GM19025 (cell line): ENCODE measurements around the gene TRIM28.
"Not testable (repeated sequence)": the region's sequence is repeated elsewhere in the genome, so short reads cannot be mapped to it uniquely, and the experiment has no call there.

Source experiments
- ATAC-seq: cut with Tn5 transposase; IDR thresholded peaks from one replicate; pipeline ENCODE4 v1.9.1; 2021; ENCODE audit warnings: mild to moderate bottlenecking, low read depth, moderate library complexity; ENCODE audit not compliant: unreplicated experiment

TRIM28 gene

GRCh38 chr19:58572818-58573657 is 29.2 kb downstream of the TRIM28 start, which contains the start of gene MZF1:
Gene MZF1 (minus strand): TSS chr19:58573335. CDS start chr19:58571389, 1,946 bp downstream.
- ATAC-seq: peak; percentile 54

DNA sequence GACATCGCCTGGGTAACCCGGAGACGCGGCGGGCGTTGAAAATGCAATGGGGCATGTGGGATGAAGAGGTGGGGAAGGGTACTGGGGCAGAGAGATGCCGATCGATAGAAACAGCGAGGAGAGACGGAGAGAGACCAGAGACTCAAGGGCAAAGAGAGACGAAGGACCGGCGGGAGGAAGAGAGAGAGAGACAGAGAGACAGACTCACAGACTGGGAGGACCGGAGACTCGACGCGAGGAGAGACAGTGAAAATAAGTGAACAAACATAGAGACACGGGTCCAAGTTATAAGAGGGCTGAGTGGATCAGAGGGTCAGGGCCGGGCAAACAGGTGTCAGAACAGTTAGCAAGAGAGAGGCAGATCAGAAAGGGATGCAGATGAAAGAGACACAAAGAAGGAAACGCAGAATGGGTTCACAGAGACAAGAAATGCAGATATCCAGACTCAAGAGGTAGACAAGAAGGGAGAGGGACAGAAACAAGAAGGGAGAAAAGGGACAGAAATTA is 29.8 kb downstream of the TRIM28 start:
- no peak for ATAC-seq

DNA sequence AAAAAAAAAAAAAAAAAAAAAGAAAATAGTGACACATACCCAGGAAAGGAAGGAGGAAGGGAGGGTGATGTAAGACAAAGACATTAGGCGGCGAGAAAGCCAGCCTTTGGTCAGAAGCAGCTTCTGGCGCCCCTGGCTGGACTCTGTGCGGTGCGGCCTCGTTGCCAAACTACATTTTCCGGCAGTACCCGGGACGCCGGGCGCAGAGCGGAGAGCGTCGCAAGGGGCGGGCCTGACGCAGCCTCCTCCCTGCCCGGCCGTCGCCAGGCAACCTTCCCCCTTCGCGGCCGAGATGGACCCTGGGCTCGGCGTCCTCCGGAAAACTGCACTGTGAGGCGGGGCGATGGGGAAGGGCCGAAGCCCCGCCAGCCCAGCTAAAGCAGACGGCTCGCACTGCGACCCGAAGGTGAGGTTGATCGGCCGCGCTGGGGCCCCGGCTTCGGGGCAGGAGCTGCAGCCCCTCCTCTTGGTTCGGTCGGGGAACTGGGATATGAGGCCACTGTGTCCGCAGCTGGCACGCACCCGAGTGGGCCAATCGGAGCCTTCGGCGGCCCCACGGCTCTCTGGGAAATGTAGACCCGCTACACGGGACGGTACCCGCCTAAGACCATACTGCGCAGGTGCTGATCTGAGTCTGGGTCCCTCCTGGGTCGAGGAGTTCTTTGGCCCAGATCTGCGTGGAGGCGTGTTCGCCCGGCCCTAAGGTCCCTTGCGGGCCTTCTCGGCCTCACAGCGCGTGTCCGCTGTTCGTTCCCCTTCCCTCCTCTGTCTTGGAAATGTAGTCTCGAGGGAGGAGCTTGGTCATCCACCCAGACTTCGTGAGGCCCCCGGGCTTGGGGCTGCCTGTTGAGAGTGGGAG is 31.5 kb downstream of the TRIM28 start:
- ATAC-seq: peak; percentile 41

DNA sequence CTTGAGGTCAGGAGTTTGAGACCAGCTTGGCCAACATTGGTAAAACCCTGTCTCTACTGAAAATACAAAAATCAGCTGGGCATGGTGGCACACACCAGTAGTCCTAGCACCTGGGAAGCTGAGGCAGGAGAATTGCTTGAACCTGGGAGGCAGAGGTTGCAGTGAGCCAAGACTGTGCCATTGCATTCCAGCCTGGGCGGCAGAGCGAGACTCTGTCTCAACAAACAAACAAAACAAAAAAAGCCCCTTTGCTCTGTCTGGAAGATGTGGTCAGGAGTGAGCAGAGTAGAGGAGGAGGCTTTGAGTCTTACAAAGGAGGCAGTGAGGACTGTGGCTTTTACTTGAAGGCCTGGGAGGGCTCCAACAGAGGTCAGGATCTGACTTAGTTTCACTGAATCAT is 33.7 kb downstream of the TRIM28 start:
- not testable (repeated sequence) for ATAC-seq

DNA sequence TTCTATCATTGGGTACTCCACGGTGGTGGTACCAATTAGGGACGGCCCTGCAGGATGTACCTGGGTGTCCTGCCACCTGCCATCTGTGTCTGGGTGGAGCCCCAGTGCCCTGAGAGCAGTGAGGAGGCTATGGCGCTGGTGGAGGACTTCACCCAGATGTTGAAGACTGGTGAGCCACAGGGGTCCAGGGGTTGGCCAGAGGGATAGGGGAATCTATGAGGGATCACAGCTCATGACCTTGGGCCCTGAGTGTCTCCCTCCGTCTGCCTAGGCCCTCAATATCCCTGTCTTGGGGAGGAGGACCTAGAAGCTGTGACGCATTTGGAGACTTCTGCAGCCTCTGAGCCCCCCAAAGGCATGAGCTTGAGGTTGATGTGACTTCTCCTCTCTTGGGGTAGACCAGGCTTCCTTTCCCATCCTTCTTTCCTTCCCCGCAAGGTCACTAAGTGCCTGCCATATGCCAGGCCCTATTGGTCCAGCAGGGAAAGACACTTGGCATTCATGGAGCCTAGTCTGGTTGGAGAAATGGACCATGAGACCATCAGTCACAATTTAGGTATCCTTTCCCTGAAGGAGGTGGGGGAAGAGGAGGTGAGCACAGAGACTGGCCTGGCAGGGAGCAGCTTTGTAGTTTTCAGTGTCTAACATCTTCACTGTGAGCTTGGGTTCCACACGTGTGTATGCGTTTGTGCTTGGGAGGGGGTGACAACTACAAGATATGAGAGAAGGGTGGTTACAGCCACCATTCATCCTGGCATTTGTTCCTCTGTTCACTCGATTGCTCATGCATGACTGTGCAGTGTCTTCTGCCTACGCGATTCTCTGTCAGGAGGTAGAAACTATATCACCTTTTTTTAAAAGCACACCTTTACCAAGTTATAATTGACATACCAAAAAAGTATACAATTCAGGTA is 34.4 kb downstream of the TRIM28 start:
- no peak for ATAC-seq

GRCh38 chr19:58579473-58580142 is 35.7 kb downstream of the TRIM28 start:
- no peak for ATAC-seq

DNA sequence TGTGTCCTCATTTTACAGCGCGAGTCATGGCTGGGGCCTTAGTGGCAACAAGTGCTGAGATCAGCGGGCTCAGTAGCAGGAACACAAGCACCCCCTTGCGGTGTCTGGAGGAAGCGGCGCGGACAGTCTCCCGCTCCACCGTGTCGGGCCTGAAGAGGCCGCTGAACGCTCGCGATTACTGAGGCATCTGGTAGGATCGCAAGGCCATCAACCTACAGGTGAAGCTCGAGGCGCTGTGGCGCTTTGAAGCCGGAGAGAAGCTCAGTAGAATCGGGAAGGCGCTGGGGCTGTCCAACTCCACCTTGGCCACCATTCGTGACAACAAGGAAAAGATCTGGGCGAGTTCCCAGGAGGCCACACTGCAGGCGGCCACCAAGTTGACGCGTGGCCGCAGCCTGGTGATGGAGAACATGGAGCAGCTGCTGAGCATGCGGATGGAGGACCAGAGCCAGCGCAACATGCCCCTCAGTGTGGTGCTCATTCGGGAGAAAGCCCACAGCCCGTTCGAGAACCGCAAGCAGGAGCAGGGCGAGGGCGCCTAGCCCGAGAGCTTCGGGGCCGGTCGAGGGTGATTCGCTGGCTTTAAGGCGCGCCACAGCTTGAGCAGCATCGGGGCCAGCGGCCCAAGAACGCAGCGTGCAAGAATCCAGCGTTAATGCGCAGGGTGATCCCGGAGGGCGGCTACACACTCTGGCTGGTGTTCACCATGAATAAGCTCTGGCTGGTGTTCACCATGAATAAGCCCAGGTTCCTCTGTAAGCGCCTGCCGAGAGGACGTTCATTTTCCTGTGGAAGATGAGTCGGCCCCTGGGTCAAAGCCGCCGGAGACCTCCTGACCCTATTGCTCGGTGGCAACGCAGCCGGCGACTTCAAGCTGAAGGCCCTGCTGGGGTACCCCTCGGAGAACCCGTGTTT is 37.6 kb downstream of the TRIM28 start:
- ATAC-seq: no peak

GRCh38 chr19:58582985-58583384 is 39.1 kb downstream of the TRIM28 start:
- ATAC-seq: no peak

DNA sequence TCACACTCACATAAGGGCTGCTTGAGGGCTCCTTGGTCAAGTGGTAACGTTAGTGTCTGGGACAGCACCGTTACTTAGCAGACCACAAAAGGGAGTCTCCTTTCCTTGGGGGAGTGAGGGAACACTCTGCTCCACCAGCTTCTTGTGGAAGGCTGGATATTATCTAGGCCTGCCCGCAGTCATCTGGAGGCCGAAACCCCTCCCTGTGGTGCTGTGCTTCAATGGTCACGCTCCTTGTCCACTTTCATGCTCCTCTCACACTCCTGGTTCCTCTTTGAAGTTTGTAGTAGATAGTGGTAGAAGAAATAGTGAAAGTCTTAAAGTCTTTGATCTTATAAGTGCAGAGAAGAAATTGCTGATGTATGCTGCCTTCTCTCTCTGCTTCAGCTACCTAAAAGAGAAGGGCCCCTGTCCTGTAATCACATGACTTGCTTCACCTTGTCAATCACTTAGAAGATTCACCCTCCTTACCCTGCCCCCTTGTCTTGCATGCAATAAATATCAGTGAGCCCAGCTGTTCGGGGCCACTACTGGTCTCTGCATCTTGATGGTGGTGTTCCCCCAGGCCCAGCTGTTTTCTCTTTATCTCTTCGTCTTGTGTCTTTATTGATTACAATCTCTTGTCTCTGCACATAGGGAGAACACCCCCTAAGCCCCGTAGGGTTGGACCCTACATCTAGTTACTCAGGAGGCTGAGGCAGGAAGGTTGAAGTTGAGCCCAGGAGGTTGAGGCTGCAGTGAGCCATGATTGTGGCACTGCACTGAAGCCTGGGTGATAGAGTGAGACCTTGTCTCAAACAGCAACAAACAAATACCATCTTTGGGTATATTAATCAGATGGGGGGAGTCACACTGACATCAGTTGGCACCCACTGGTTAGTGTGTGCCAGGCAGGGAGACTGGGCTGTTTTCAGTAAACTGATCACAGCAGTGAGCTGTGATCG is 40.9 kb downstream of the TRIM28 start:
- no peak for ATAC-seq

DNA sequence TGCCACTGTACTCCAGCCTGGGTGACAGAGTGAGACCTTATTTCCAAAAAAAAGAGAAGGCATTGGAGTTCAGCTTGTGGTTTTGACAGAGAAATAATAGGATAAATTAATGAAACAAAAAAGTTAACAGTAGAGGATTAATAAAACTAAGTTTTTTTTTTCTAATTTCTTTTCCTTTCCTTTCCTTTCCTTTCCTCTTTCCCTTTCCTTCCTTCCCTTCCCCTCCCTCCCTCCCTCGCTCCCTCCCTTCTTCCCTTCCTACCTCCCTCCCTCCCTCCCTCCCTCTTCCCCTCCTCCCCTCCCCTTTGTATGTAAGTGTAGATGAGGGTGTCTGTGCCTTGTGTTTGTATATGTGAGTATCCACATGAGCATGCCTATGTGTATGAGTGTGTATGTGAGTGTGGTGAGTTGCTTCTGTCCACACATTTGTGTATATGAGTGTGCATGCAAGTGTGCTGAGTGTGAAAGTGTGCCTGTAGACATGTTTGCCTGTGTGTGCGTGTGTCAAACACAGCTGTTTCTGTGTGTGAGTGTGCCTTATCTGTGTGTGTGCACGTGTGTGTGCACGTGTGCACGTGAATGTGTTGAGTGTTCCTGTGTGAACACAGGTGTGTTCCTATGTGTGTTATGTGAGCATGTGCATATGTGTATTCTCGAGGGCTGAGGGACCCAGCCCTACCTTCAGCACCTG is 41.7 kb downstream of the TRIM28 start:
- ATAC-seq: no peak

DNA sequence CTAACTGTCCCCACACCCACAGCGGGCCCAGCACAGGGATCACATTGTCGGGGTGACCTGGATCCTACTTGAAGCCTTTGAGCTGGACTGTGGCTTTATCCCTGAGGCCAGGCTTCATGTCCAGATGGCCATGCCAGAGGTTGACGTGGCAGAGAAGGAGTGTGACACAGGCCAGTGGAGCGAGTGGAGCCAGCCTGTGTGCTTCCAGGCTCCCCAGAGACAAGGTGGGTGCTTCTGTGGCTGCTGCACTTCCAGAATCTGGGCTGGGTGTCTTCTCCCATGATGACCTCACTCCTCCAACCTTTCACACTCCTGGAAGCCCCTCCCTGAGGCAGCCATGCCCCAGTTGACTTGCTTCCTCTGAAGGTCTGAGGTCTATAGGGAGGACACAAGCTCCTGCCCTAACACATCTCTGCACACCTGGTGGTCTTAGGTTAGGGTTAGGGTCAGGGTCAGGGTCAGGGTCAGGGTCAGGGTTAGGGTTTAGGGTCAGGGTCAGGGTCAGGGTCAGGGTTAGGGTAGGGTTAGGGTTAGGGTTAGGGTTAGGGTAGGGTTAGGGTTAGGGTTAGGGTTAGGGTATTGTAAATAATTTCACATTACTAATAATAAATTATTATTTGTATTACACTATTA is 42.4 kb downstream of the TRIM28 start:
- no peak for ATAC-seq
